Spleen (tissue), 7 donors: ENCODE results near the gene NPIPA1.
"Not testable (repeated sequence)": the region's sequence is repeated elsewhere in the genome, so short reads cannot be mapped to it uniquely, and the experiment has no call there.

Source experiments
- CTCF ChIP-seq, 11 experiments: fragments of 200-600 bp in 7 of 11; fragments of 450-650 bp in 4 of 11; sonication (generic) in 4 of 11; IDR thresholded peaks in 8 of 11; conservative IDR thresholded peaks in 3 of 11; 1 replicate in 7 of 11; 2 replicates in 4 of 11; pipeline versions ENCODE4 v1.4.0 to v1.8.0; 2016 to 2021; ENCODE audit warnings: antibody characterized with exemption in 11 of 11, inconsistent platforms in 4 of 11, mild to moderate bottlenecking in 1 of 11
- POLR2A ChIP-seq, 3 donors: fragments of 450-650 bp; IDR thresholded peaks; one replicate each; pipeline ENCODE4 v1.5.1; 2017; ENCODE audit warnings: antibody characterized with exemption in 3 of 3, mild to moderate bottlenecking in 1 of 3
- donor health status: DM: no; HTN: no; CAD: no; lungs with moderate emphysema.
- donor health status: DM: no; HTN: no; CAD: no.
- donor health status: DM: no; HTN: no; CAD: no.

DNA sequence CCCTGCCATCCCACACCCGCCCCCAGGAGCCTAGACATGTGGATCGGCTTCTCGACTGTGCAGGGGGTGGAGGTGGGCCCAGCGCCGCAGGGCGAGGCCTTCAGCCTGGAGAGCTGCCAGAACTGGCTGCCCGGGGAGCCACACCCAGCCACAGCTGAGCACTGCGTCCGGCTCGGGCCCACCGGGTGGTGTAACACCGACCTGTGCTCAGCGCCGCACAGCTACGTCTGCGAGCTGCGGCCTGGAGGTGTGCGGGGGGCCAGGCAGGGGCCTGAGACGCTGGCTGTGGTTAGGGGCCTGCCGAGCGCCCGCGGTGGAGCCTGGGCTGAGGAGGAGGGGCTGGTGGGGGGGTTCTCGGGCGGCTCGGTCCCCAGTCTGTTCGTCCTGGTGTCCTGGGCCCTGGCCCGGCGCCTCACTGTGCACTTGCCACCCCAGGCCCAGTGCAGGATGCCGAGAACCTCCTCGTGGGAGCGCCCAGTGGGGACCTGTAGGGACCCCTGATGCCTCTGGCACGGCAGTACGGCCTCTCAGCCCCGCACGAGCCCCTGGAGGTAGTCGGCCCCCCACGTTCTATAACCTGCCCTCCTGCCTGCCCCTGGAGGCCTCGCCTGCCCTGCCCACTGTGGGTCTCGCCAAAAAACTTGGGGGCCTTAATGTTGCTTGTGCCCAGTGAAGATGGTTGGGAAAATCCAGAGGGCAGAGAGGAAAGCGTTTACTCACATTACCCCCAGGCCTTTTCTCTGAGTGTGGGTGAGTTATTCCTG lies 17.2 kb upstream of the NPIPA1 start:
- TF ChIP-seq CTCF (IDR thresholded peaks at IDR 0.05 in 8 of 11, conservative IDR thresholded peaks at IDR 0.05 in 3 of 11); POLR2A (IDR thresholded peaks at IDR 0.05): not testable (repeated sequence)
